Duodenal mucosa (tissue), 2 donors: Measurements from ENCODE around the gene KCNJ5.

Source experiments
- H3K27ac ChIP-seq: one replicate; pipeline ENCODE4 v1.7.0; 2013; ENCODE audit warnings: low read depth, low read length
- H3K27me3 ChIP-seq, 2 donors: one replicate each; pipeline ENCODE4 v1.7.0; 2013; ENCODE audit warnings: low read length in 2 of 2, control low read depth in 1 of 2; ENCODE audit not compliant: insufficient read depth in 2 of 2, control insufficient read depth in 1 of 2
- H3K36me3 ChIP-seq, 2 donors: one replicate each; pipeline ENCODE4 v1.7.0; 2013; ENCODE audit warnings: low read length in 2 of 2, control low read depth in 1 of 2; ENCODE audit not compliant: insufficient read depth in 2 of 2, control insufficient read depth in 1 of 2
- H3K4me1 ChIP-seq, 2 donors: one replicate each; pipeline ENCODE4 v1.7.0; 2013; ENCODE audit warnings: low read length in 2 of 2, control low read depth in 1 of 2; ENCODE audit not compliant: insufficient read depth in 2 of 2, control insufficient read depth in 1 of 2
- H3K4me3 ChIP-seq, 2 donors: one replicate each; pipeline ENCODE4 v1.7.0; 2013; ENCODE audit warnings: low read length in 2 of 2, low read depth in 1 of 2
- H3K9ac ChIP-seq, 2 donors: one replicate each; pipeline ENCODE4 v1.7.0; 2013; ENCODE audit warnings: low read length in 2 of 2, low read depth in 1 of 2
- H3K9me3 ChIP-seq, 2 donors: one replicate each; pipeline ENCODE4 v1.7.0; 2013; ENCODE audit warnings: low read length in 2 of 2, control low read depth in 1 of 2; ENCODE audit not compliant: control insufficient read depth in 1 of 2

The KCNJ5 gene

GRCh38 chr11:128871168-128871610 lies 20.0 kb upstream of the KCNJ5 start:
- no peaks in the 10 kb centered on the region for H3K9me3 ChIP-seq
- H3K4me1 ChIP-seq: no peaks in the 10 kb centered on the region
- no peak overlapping the region for H3K9ac ChIP-seq
- H3K27me3 ChIP-seq: peaks cover 0 to 3% of the 10 kb centered on the region in 2 donors
- H3K4me3 ChIP-seq: no peak overlapping the region
- no peaks in the 10 kb centered on the region for H3K36me3 ChIP-seq
- H3K27ac ChIP-seq: no peak overlapping the region

- Histone ChIP-seq H3K4me1 (no peaks in the 10 kb centered on the region), H3K27me3 (peaks cover 0 to 6% of the 10 kb centered on the region in 2 donors), H3K36me3 (no peaks in the 10 kb centered on the region), H3K4me3 (no peak overlapping the region), H3K27ac (no peak overlapping the region), H3K9ac (no peak overlapping the region), H3K9me3 (no peaks in the 10 kb centered on the region)
Observed at GRCh38 chr11:128872094-128872493, 19.1 kb upstream of the KCNJ5 start.

- H3K36me3 ChIP-seq: no peaks in the 10 kb centered on the region
- H3K4me3 ChIP-seq: no peak overlapping the region
- H3K4me1 ChIP-seq: no peaks in the 10 kb centered on the region
- no peak overlapping the region for H3K9ac ChIP-seq
- no peaks in the 10 kb centered on the region for H3K9me3 ChIP-seq
- H3K27me3 ChIP-seq: peaks cover 0 to 6% of the 10 kb centered on the region in 2 donors
- no peak overlapping the region for H3K27ac ChIP-seq
Observed at GRCh38 chr11:128872594-128872993, 18.6 kb upstream of the KCNJ5 start.

GRCh38 chr11:128874427-128874826 lies 16.7 kb upstream of the KCNJ5 start:
- Histone ChIP-seq H3K36me3 (no peaks in the 10 kb centered on the region), H3K27ac (no peak overlapping the region), H3K4me1 (no peaks in the 10 kb centered on the region), H3K4me3 (no peak overlapping the region), H3K9me3 (no peaks in the 10 kb centered on the region), H3K9ac (no peak overlapping the region), H3K27me3 (peaks cover 5 to 6% of the 10 kb centered on the region in 2 donors)

GRCh38 chr11:128876133-128876650 lies 15.0 kb upstream of the KCNJ5 start:
- Histone ChIP-seq H3K9ac (no peak overlapping the region), H3K4me1 (no peaks in the 10 kb centered on the region), H3K36me3 (no peaks in the 10 kb centered on the region), H3K9me3 (no peaks in the 10 kb centered on the region), H3K4me3 (no peak overlapping the region), H3K27ac (no peak overlapping the region), H3K27me3 (peaks cover 5 to 6% of the 10 kb centered on the region in 2 donors)

GRCh38 chr11:128877726-128878125 lies 13.4 kb upstream of the KCNJ5 start:
- Histone ChIP-seq H3K27ac (no peak overlapping the region), H3K36me3 (no peaks in the 10 kb centered on the region), H3K27me3 (peaks cover 6 to 14% of the 10 kb centered on the region in 2 donors), H3K4me1 (no peaks in the 10 kb centered on the region), H3K9ac (no peak overlapping the region), H3K9me3 (no peaks in the 10 kb centered on the region), H3K4me3 (no peak overlapping the region)

GRCh38 chr11:128878455-128878854 lies 12.7 kb upstream of the KCNJ5 start:
- Histone ChIP-seq H3K36me3 (no peaks in the 10 kb centered on the region), H3K4me1 (no peaks in the 10 kb centered on the region), H3K27ac (no peak overlapping the region), H3K9ac (no peak overlapping the region), H3K4me3 (no peak overlapping the region), H3K9me3 (no peaks in the 10 kb centered on the region), H3K27me3 (peaks cover 6 to 14% of the 10 kb centered on the region in 2 donors)

- Histone ChIP-seq H3K27ac (no peak overlapping the region), H3K36me3 (no peaks in the 10 kb centered on the region), H3K4me1 (no peaks in the 10 kb centered on the region), H3K9ac (no peak overlapping the region), H3K4me3 (no peak overlapping the region), H3K27me3 (peaks cover 6 to 14% of the 10 kb centered on the region in 2 donors), H3K9me3 (no peaks in the 10 kb centered on the region)
Observed at GRCh38 chr11:128879817-128880216, 11.3 kb upstream of the KCNJ5 start.

- Histone ChIP-seq H3K9me3 (no peaks in the 10 kb centered on the region), H3K4me3 (no peak overlapping the region), H3K36me3 (no peaks in the 10 kb centered on the region), H3K9ac (no peak overlapping the region), H3K27ac (no peak overlapping the region), H3K4me1 (no peaks in the 10 kb centered on the region), H3K27me3 (peaks cover 4 to 14% of the 10 kb centered on the region in 2 donors)
Observed at GRCh38 chr11:128881221-128881620, 9.9 kb upstream of the KCNJ5 start.

GRCh38 chr11:128882451-128882850 lies 8.7 kb upstream of the KCNJ5 start:
- Histone ChIP-seq H3K9me3 (no peaks in the 10 kb centered on the region), H3K4me1 (peaks cover 0 to 3% of the 10 kb centered on the region in 2 donors), H3K36me3 (no peaks in the 10 kb centered on the region), H3K9ac (no peak overlapping the region), H3K27me3 (peaks cover 0 to 14% of the 10 kb centered on the region in 2 donors), H3K27ac (no peak overlapping the region), H3K4me3 (no peak overlapping the region)

- Histone ChIP-seq H3K36me3 (no peaks in the 10 kb centered on the region), H3K9me3 (no peaks in the 10 kb centered on the region), H3K27me3 (peaks cover 7 to 9% of the 10 kb centered on the region in 2 donors), H3K4me3 (no peak overlapping the region), H3K27ac (no peak overlapping the region), H3K4me1 (peaks cover 0 to 3% of the 10 kb centered on the region in 2 donors), H3K9ac (no peak overlapping the region)
Observed at GRCh38 chr11:128884054-128884453, 7.1 kb upstream of the KCNJ5 start.
